WTC11 (cell line): ENCODE measurements around the gene PGLYRP3.

ENCODE experiments used
- SMAD3 ChIP-seq: sonication (generic); formaldehyde crosslinking; IDR thresholded peaks from 2 replicates; pipeline ENCODE4 v1.8.0; 2022; ENCODE audit warnings: missing genetic modification reagents, mild to moderate bottlenecking, borderline replicate concordance
- USF2 ChIP-seq: sonication (generic); formaldehyde crosslinking; IDR thresholded peaks from 2 replicates; pipeline ENCODE4 v1.8.1; 2023; ENCODE audit warnings: mild to moderate bottlenecking, missing genetic modification reagents, moderate library complexity
- ZNF425 ChIP-seq: fragments of 250-450 bp; sonication (Bioruptor Pico); conservative IDR thresholded peaks from 2 replicates; pipeline ENCODE4 v1.9.0; 2021; ENCODE audit warnings: mild to moderate bottlenecking
- TF ChIP-seq, protein P1 (sequence below): sonication (generic); formaldehyde crosslinking; IDR thresholded peaks from 2 replicates; pipeline ENCODE4 v1.8.1; 2022; ENCODE audit warnings: low read depth, mild to moderate bottlenecking, moderate library complexity, missing genetic modification reagents, borderline replicate concordance
- TF ChIP-seq, protein P2 (sequence below): fragments of 200-600 bp; IDR thresholded peaks from 2 replicates; pipeline ENCODE4 v1.8.0; 2022; ENCODE audit warnings: antibody characterized with exemption

GRCh38 chr1:153341431-153341934 is 28.7 kb upstream of the PGLYRP3 start:
- TF ChIP-seq USF2 (no peak), ZNF425 (CRISPR knock-in tag) (no peak), SMAD3 (no peak)
- TF ChIP-seq, protein P1, sequence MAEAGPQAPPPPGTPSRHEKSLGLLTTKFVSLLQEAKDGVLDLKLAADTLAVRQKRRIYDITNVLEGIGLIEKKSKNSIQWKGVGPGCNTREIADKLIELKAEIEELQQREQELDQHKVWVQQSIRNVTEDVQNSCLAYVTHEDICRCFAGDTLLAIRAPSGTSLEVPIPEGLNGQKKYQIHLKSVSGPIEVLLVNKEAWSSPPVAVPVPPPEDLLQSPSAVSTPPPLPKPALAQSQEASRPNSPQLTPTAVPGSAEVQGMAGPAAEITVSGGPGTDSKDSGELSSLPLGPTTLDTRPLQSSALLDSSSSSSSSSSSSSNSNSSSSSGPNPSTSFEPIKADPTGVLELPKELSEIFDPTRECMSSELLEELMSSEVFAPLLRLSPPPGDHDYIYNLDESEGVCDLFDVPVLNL (CRISPR knock-in tag) = no peak
- TF ChIP-seq, protein P2, sequence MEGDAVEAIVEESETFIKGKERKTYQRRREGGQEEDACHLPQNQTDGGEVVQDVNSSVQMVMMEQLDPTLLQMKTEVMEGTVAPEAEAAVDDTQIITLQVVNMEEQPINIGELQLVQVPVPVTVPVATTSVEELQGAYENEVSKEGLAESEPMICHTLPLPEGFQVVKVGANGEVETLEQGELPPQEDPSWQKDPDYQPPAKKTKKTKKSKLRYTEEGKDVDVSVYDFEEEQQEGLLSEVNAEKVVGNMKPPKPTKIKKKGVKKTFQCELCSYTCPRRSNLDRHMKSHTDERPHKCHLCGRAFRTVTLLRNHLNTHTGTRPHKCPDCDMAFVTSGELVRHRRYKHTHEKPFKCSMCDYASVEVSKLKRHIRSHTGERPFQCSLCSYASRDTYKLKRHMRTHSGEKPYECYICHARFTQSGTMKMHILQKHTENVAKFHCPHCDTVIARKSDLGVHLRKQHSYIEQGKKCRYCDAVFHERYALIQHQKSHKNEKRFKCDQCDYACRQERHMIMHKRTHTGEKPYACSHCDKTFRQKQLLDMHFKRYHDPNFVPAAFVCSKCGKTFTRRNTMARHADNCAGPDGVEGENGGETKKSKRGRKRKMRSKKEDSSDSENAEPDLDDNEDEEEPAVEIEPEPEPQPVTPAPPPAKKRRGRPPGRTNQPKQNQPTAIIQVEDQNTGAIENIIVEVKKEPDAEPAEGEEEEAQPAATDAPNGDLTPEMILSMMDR = no peak
